ENCODE measurements around the gene TNRC6C.

TNRC6C gene

DNA sequence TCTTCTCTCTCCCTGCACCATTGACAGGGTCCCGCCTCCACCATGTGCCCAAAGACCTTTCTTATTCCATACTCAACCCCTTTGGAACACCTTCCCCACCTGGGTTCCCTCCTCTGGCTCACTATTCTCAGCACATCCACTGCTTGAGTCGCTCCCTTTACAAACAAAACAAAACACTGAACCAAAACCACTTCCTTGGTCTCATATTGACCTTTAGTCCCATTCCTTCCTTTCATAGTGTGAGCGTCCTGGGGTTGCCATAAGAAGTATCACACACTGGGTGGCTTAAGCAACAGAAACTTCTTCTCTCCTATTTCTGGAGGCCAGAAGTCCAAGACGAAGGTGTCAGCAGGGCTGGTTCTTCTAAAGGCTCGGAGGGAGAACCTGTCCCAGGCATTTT is 6.1 kb upstream of the TNRC6C start:
- ChIA-PET POLR2A (no interaction called here), CTCF (no interaction called here)
- DNase-seq (ENCODE audit: extremely low spot score): no peak
- TF ChIP-seq, protein P1, sequence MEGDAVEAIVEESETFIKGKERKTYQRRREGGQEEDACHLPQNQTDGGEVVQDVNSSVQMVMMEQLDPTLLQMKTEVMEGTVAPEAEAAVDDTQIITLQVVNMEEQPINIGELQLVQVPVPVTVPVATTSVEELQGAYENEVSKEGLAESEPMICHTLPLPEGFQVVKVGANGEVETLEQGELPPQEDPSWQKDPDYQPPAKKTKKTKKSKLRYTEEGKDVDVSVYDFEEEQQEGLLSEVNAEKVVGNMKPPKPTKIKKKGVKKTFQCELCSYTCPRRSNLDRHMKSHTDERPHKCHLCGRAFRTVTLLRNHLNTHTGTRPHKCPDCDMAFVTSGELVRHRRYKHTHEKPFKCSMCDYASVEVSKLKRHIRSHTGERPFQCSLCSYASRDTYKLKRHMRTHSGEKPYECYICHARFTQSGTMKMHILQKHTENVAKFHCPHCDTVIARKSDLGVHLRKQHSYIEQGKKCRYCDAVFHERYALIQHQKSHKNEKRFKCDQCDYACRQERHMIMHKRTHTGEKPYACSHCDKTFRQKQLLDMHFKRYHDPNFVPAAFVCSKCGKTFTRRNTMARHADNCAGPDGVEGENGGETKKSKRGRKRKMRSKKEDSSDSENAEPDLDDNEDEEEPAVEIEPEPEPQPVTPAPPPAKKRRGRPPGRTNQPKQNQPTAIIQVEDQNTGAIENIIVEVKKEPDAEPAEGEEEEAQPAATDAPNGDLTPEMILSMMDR (IDR thresholded peaks at IDR 0.05; ENCODE audit: control extremely low read depth, extremely low read depth, low read depth, missing control alignments): no peak

DNA sequence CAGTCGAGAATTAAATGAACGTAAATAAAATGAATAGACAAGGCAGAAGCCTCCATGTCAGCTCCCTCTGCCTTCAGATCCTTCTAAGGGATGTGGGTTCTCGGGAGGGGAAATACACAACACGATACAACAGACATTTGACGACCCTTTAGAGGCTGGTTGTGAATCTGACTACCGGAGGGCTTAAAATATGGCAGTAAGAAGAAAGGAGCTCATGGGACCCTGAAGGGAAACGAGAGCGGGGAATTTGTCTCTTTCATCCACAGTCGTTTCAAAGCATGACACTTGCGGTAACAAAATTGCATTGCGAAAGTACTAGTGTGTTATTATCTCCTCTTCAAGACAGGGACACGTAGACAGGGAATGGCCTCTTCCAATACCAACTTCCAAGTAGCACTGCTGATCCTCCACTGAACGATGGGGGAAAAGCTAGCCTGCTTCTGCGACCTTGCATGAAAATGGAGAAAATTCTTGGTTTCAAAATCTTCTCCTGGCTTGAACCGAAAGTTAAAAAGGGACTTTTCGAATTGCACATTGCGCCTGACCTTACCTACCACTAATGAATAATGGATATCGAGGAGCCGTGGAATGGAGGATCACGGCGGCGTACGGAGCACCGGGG is 1.2 kb upstream of the TNRC6C start:
- CTCF ChIA-PET: no interaction called here
- TF ChIP-seq, protein P1 (IDR thresholded peaks at IDR 0.05; ENCODE audit: control extremely low read depth, extremely low read depth, low read depth, missing control alignments): no peak
- POLR2A ChIA-PET: no interaction called here
- DNase-seq (ENCODE audit: extremely low spot score): peak; percentile 22

GRCh38 chr17:77958716-77959125 is 218 bp downstream of the TNRC6C start:
- ChIA-PET CTCF (no interaction called here), POLR2A (interaction anchor here (0.5 to 1.2 kb wide), 17 partner anchors 12 to 878 kb away, joined by 3 to 8 read pairs (median 3); no protein-coding TSS in a partner anchor)
- no peak for DNase-seq (ENCODE audit: extremely low spot score)
- TF ChIP-seq, protein P1 (IDR thresholded peaks at IDR 0.05; ENCODE audit: control extremely low read depth, extremely low read depth, low read depth, missing control alignments): no peak

- CTCF ChIA-PET: no interaction called here
- TF ChIP-seq, protein P1 (IDR thresholded peaks at IDR 0.05; ENCODE audit: control extremely low read depth, extremely low read depth, low read depth, missing control alignments): no peak
- peak; percentile 38 for DNase-seq (ENCODE audit: extremely low spot score)
- POLR2A ChIA-PET: interaction anchor here (0.8 to 1.0 kb wide), 3 partner anchors 11 to 60 kb away, joined by 3 to 7 read pairs (median 3); no protein-coding TSS in a partner anchor
These were observed 823 bp downstream of the TNRC6C start for GRCh38 chr17:77959126-77959925.

DNA sequence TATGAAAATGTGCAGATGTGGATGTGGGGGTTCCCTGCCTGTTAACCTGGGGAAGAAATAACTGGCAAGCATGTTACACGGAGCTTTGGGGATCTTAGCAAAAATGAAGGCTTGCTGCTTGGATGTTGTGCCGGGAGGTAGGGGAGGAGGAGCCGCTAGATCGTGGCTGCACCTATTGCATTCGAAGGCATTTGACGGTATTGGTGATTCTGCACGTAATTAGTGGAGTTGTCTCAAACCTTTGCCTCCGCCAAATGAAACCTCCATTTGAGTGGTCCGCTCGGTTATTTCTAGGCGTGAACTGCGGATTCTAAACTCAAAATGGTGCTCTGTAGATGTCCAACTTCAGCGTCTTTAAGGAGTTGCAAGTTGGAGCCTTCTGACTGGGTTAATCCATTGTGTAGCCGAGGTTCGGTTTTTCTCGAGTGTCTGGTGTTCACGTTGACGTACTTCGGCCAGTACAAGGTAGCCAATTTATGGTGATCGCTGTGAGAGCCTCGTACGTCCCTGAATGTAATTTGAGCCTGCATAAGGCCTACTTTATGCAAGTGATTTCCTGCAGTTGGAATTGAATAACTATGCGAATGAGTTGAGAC is 1.5 kb downstream of the TNRC6C start:
- no peak for DNase-seq (ENCODE audit: extremely low spot score)
- ChIA-PET POLR2A (no interaction called here), CTCF (no interaction called here)
- TF ChIP-seq, protein P1 (IDR thresholded peaks at IDR 0.05; ENCODE audit: control extremely low read depth, extremely low read depth, low read depth, missing control alignments): no peak

GRCh38 chr17:77961741-77962140 is 3.2 kb downstream of the TNRC6C start:
- ChIA-PET POLR2A (no interaction called here), CTCF (interaction anchor here (1.5 to 2.4 kb wide), 2 partner anchors 11 to 21 kb away, joined by 3 to 9 read pairs; no protein-coding TSS in a partner anchor)
- TF ChIP-seq, protein P1 (IDR thresholded peaks at IDR 0.05; ENCODE audit: control extremely low read depth, extremely low read depth, low read depth, missing control alignments): no peak
- no peak for DNase-seq (ENCODE audit: extremely low spot score)
